GM12878 (cell line): ENCODE results near the gene CDR2L. TPM values are rescaled to one million over a fixed set of nuclear protein-coding genes. Genes with fewer than 3 reads are reported as not detected.

Experiments
- ATAC-seq: fragments of 200-7000 bp; cut with Tn5 transposase; 3 replicates; pipeline ENCODE4 v1.9.1; 2020; ENCODE audit warnings: mild to moderate bottlenecking, moderate library complexity
- BruUV-seq: library from RNA; stranded (reverse); fragments of 400-500 nt; replicated peaks from 2 replicates; lab custom pipeline; 2021; lab: Mats Ljungman, UMichigan
- CTCF ChIA-PET: fragments of 300-600 bp; sonication (Branson Sonifier 250); formaldehyde crosslinking; extraction: SDS; loops from one replicate; lab custom pipeline; 2021; ENCODE audit warnings: inconsistent platforms; lab: Yijun Ruan, JAX
- POLR2A ChIA-PET: fragments of 350-600 bp; formaldehyde crosslinking; extraction: SDS; loops from one replicate; lab custom pipeline; 2021; ENCODE audit warnings: inconsistent platforms; lab: Charles Lee
- RAD21 ChIA-PET: fragments of 300-600 bp; sonication (Branson Sonifier 250); formaldehyde crosslinking; loops from one replicate; lab custom pipeline; 2023; ENCODE audit warnings: antibody characterized with exemption; ENCODE audit not compliant: unreplicated experiment; lab: Charles Lee
- SMC1A ChIA-PET: fragments of 300-600 bp; sonication (Branson Sonifier 250); formaldehyde crosslinking; loops from one replicate; lab custom pipeline; 2023; ENCODE audit not compliant: unreplicated experiment, uncharacterized antibody; lab: Charles Lee
- DNase-seq: peaks from one replicate; pipeline ENCODE4 v3.0.0-alpha.2; 2011; ENCODE audit warnings: low read depth, low spot score
- FAIRE-seq: peaks from 3 replicates; lab custom pipeline; 2011; peaks lifted over from hg19 to GRCh38; lab: Jason Lieb, UNC
- H2AFZ ChIP-seq: 2 replicates; pipeline ENCODE4 v1.6.0; 2011; ENCODE audit warnings: low read depth, low read length, control low read depth; ENCODE audit not compliant: control insufficient read depth
- H3K27ac ChIP-seq: 2 replicates; pipeline ENCODE4 v1.5.1; 2011; ENCODE audit warnings: control low read depth; ENCODE audit not compliant: control insufficient read depth, insufficient read depth
- H3K27me3 ChIP-seq, 2 experiments: replicated peaks in 1 of 2; 2 replicates each; pipeline versions ENCODE4 v1.6.0 to v1.6.1; 2011; ENCODE audit warnings: low read length in 1 of 2; ENCODE audit not compliant: control insufficient read depth in 2 of 2, insufficient read depth in 2 of 2
- H3K36me3 ChIP-seq, 2 experiments: 2 replicates each; pipeline ENCODE4 v1.5.1; 2011; ENCODE audit warnings: low read length in 1 of 2; ENCODE audit not compliant: control insufficient read depth in 2 of 2, insufficient read depth in 2 of 2
- H3K4me1 ChIP-seq: 2 replicates; pipeline ENCODE4 v1.6.1; 2011; ENCODE audit warnings: mild to moderate bottlenecking, low read length, moderate library complexity, mixed read lengths; ENCODE audit not compliant: control insufficient read depth, insufficient read depth
- H3K4me2 ChIP-seq: 2 replicates; pipeline ENCODE4 v1.6.0; 2011; ENCODE audit warnings: control low read depth; ENCODE audit not compliant: control insufficient read depth, insufficient read depth
- H3K4me3 ChIP-seq: fragments of 200-600 bp; sonication (generic); 2 replicates; pipeline ENCODE4 v1.5.1; 2016
- H3K79me2 ChIP-seq: 2 replicates; pipeline ENCODE4 v1.6.0; 2011; ENCODE audit warnings: low read length; ENCODE audit not compliant: control insufficient read depth, insufficient read depth
- H3K9ac ChIP-seq: 2 replicates; pipeline ENCODE4 v1.8.0; 2011; ENCODE audit warnings: low read length, control low read depth, mixed read lengths; ENCODE audit not compliant: control insufficient read depth, insufficient read depth
- H3K9me3 ChIP-seq: replicated peaks from 3 replicates; pipeline ENCODE4 v1.5.1; 2011; ENCODE audit warnings: mild to moderate bottlenecking, low read length; ENCODE audit not compliant: control insufficient read depth, insufficient read depth
- H4K20me1 ChIP-seq: 2 replicates; pipeline ENCODE4 v1.6.0; 2011; ENCODE audit not compliant: control insufficient read depth, insufficient read depth
- CHD4 ChIP-seq: fragments of 200-600 bp; sonication (generic); IDR thresholded peaks from 2 replicates; pipeline ENCODE4 v1.6.1; 2016; ENCODE audit warnings: mild to moderate bottlenecking
- E2F4 ChIP-seq: IDR thresholded peaks from 2 replicates; pipeline ENCODE4 v1.6.1; 2012; ENCODE audit warnings: low read depth, low read length, improper control_type of control experiment
- EP300 ChIP-seq, 2 experiments: fragments of 150-350 bp in 1 of 2; IDR thresholded peaks; 2 replicates each; pipeline ENCODE4 v1.6.1; 2011 to 2012; ENCODE audit warnings: low read depth in 2 of 2, low read length in 2 of 2, borderline replicate concordance in 1 of 2, improper control_type of control experiment in 1 of 2, inconsistent platforms in 1 of 2; ENCODE audit not compliant: control insufficient read depth in 1 of 2
- FOXK2 ChIP-seq: fragments of 450-650 bp; IDR thresholded peaks from 2 replicates; pipeline ENCODE4 v1.6.1; 2017; ENCODE audit warnings: mild to moderate bottlenecking, moderate library complexity
- FOXM1 ChIP-seq: IDR thresholded peaks from 2 replicates; pipeline ENCODE4 v1.6.1; 2012; ENCODE audit warnings: low read depth, mild to moderate bottlenecking, inconsistent platforms, low read length, moderate library complexity
- KDM1A ChIP-seq: fragments of 200-600 bp; sonication (generic); IDR thresholded peaks from 2 replicates; pipeline ENCODE4 v1.6.1; 2016; ENCODE audit warnings: borderline replicate concordance
- MXI1 ChIP-seq: fragments of 150-350 bp; IDR thresholded peaks from 2 replicates; pipeline ENCODE4 v1.6.1; 2011; ENCODE audit warnings: low read depth, mild to moderate bottlenecking, inconsistent platforms, low read length, improper control_type of control experiment
- NFYA ChIP-seq: IDR thresholded peaks from 2 replicates; pipeline ENCODE4 v1.6.1; 2011; ENCODE audit warnings: low read depth, mild to moderate bottlenecking, low read length, improper control_type of control experiment, borderline replicate concordance
- PAX8 ChIP-seq: fragments of 450-650 bp; IDR thresholded peaks from 2 replicates; pipeline ENCODE4 v1.6.1; 2017; ENCODE audit warnings: mild to moderate bottlenecking, moderate library complexity
- PBX3 ChIP-seq: IDR thresholded peaks from 2 replicates; pipeline ENCODE4 v1.6.1; 2011; ENCODE audit warnings: mild to moderate bottlenecking, low read depth, low read length, moderate library complexity; ENCODE audit not compliant: insufficient replicate concordance
- POLR2AphosphoS2 ChIP-seq: IDR thresholded peaks from 2 replicates; pipeline ENCODE4 v1.6.1; 2011; ENCODE audit warnings: low read depth, mild to moderate bottlenecking, low read length, improper control_type of control experiment, moderate library complexity
- RUNX3 ChIP-seq: IDR thresholded peaks from 2 replicates; pipeline ENCODE4 v1.6.1; 2012; ENCODE audit warnings: low read length, inconsistent platforms
- SIN3A ChIP-seq: IDR thresholded peaks from 2 replicates; pipeline ENCODE4 v1.6.1; 2012; ENCODE audit warnings: low read depth, low read length, improper control_type of control experiment
- SMAD5 ChIP-seq: IDR thresholded peaks from 2 replicates; pipeline ENCODE4 v1.6.1; 2016; ENCODE audit warnings: antibody characterized with exemption, low read depth
- SMARCA5 ChIP-seq: fragments of 450-650 bp; IDR thresholded peaks from 2 replicates; pipeline ENCODE4 v1.6.1; 2017; ENCODE audit warnings: mild to moderate bottlenecking
- SPI1 ChIP-seq: IDR thresholded peaks from 2 replicates; pipeline ENCODE4 v1.6.1; 2011; ENCODE audit warnings: low read depth, mild to moderate bottlenecking, low read length, moderate library complexity, borderline replicate concordance; ENCODE audit not compliant: insufficient read depth
- ZSCAN29 ChIP-seq: fragments of 450-650 bp; IDR thresholded peaks from 2 replicates; pipeline ENCODE4 v1.6.1; 2017; ENCODE audit warnings: mild to moderate bottlenecking, moderate library complexity
- WGBS: methylation state at CpG from one replicate; pipeline ENCODE4 v1.1.6; 2016; ENCODE audit warnings: low lambda C conversion rate; ENCODE audit not compliant: insufficient replicate concordance, insufficient coverage; ENCODE audit errors: missing lambda C conversion rate; 5-methylcytosine and 5-hydroxymethylcytosine counted together
- in situ Hi-C: fragments of 300-500 bp; cut with MboI; formaldehyde crosslinking; loops from 9 replicates; pipeline ENCODE4 v1.14.3; 2018; ENCODE audit warnings: mixed read lengths
- intact Hi-C: fragments of 100-400 bp; cut with micrococcal nuclease; formaldehyde crosslinking; loops from one replicate; pipeline ENCODE4 v1.14.2; 2022; ENCODE audit not compliant: unreplicated experiment
- polyA plus RNA-seq, 11 experiments: library from polyadenylated mRNA; depleted of rRNA in 4 of 11; unstranded in 6 of 11; stranded (reverse) in 5 of 11; fragments of >200 nt; fragmentation: Nextera tagmentation in 4 of 11; fragmentation: Illumina TruSeq in 1 of 11; extraction: Ambion mirVana in 4 of 11; extraction: Trizol in 1 of 11; gene quantifications; 1 replicate in 1 of 11; 2 replicates in 10 of 11; pipeline versions ENCODE4 v1.2.1 to v1.2.3, GENCODE V29; 2011 to 2016; ENCODE audit warnings: inconsistent platforms in 2 of 11, missing spikeins in 2 of 11, low read depth in 1 of 11
- total RNA-seq, 4 experiments: library from RNA; depleted of rRNA in 3 of 4; stranded (reverse); fragments of >200 nt in 3 of 4; fragmentation: Illumina TruSeq in 1 of 4; extraction: Trizol in 1 of 4; gene quantifications; 2 replicates each; pipeline versions ENCODE4 v1.2.1 to v1.2.3, GENCODE V29; 2013 to 2021
- TF ChIP-seq, protein P1 (sequence below): IDR thresholded peaks from 2 replicates; pipeline ENCODE4 v1.6.1; 2012; ENCODE audit warnings: low read length, inconsistent platforms
- TF ChIP-seq, protein P2 (sequence below): fragments of 450-650 bp; IDR thresholded peaks from 2 replicates; pipeline ENCODE4 v1.6.1; 2014; ENCODE audit warnings: mild to moderate bottlenecking

CDR2L gene
- total and polyA plus RNA-seq, 10 of the 15 experiments (the other 5 are each of a cell fraction or from before 2014, with no cell fraction given) = 0.03 to 0.18 (median 0.04) TPM; not detected in 6

GRCh38 chr17:75012346-75013091 is 25.1 kb downstream of the CDR2L start, which contains the start of gene MRPL58:
TSS of gene MRPL58 (plus strand) at chr17:75012670. CDS start at chr17:75012687, 17 bp downstream.
- in situ Hi-C loops (no loop called here), intact Hi-C loops (no loop called here)
- Histone ChIP-seq H3K9ac (peak within 1 kb of the TSS; percentile 89), H3K27ac (peak within 1 kb of the TSS; percentile 67), H3K9me3 (no peaks in the 10 kb centered on the region), H3K36me3 (no peaks in the 10 kb centered on the region), H3K4me3 (peak within 1 kb of the TSS; percentile 94), H3K4me1 (peaks cover 8% of the 10 kb centered on the region), H3K27me3 (no peaks in the 10 kb centered on the region; a peak in 1 of 4 replicates), H3K79me2 (peaks cover 14% of the 10 kb centered on the region), H2AFZ (peak within 1 kb of the TSS; percentile 92), H4K20me1 (no peaks in the 10 kb centered on the region), H3K4me2 (peak within 1 kb of the TSS; percentile 99)
- WGBS = 3% methylated on average over 62 of the region's 63 CpGs
- ATAC-seq (peak; percentile 95), DNase-seq (peak; percentile 60), FAIRE-seq (peak; percentile 82)
- ChIA-PET POLR2A (interaction anchor here (0.5 to 3.5 kb wide), 17 partner anchors 15 to 1237 kb away, joined by 3 to 11 read pairs (median 3); partner anchors contain the start of genes ARMC7, ATP5PD, CDR2L and FDXR), SMC1A (interaction anchor here (1.0 to 4.8 kb wide), 15 partner anchors 17 to 192 kb away, joined by 3 to 23 read pairs (median 4); partner anchors contain the start of gene NT5C), CTCF (interaction anchor here (0.5 to 3.9 kb wide), 30 partner anchors 10 to 809 kb away, joined by 3 to 64 read pairs (median 4); partner anchors contain the start of genes ARMC7, ATP5PD, MIF4GD and SLC16A5), RAD21 (interaction anchor here (0.5 to 5.4 kb wide), 16 partner anchors 20 to 277 kb away, joined by 3 to 35 read pairs (median 4); partner anchors contain the start of genes CDR2L, HID1, MIF4GD and SLC16A5)
- no TSS peak for BruUV-seq
- TF ChIP-seq CHD4 (no peak), PAX8 (no peak), PBX3 (no peak), POLR2AphosphoS2 (no peak; the same call in 1 of the 2 replicates), SMAD5 (peak; percentile 46; the same call in 1 of the 2 replicates), MXI1 (peak; percentile 72), ZSCAN29 (no peak), SIN3A (peak; percentile 72; the same call in 1 of the 2 replicates), E2F4 (peak; percentile 64; the same call in 1 of the 2 replicates), KDM1A (no peak), NFYA (no peak), FOXM1 (no peak), FOXK2 (no peak), SMARCA5 (peak; percentile 85), RUNX3 (peak; percentile 80), SPI1 (peak; percentile 36; the same call in 1 of the 2 replicates), EP300 (IDR thresholded peaks at IDR 0.05; ENCODE audit: borderline replicate concordance in 1 of 2, control insufficient read depth in 1 of 2, low read depth in 2 of 2, low read length in 2 of 2) (no peak)
- TF ChIP-seq, protein P1, sequence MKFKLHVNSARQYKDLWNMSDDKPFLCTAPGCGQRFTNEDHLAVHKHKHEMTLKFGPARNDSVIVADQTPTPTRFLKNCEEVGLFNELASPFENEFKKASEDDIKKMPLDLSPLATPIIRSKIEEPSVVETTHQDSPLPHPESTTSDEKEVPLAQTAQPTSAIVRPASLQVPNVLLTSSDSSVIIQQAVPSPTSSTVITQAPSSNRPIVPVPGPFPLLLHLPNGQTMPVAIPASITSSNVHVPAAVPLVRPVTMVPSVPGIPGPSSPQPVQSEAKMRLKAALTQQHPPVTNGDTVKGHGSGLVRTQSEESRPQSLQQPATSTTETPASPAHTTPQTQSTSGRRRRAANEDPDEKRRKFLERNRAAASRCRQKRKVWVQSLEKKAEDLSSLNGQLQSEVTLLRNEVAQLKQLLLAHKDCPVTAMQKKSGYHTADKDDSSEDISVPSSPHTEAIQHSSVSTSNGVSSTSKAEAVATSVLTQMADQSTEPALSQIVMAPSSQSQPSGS = no peak
- TF ChIP-seq, protein P2, sequence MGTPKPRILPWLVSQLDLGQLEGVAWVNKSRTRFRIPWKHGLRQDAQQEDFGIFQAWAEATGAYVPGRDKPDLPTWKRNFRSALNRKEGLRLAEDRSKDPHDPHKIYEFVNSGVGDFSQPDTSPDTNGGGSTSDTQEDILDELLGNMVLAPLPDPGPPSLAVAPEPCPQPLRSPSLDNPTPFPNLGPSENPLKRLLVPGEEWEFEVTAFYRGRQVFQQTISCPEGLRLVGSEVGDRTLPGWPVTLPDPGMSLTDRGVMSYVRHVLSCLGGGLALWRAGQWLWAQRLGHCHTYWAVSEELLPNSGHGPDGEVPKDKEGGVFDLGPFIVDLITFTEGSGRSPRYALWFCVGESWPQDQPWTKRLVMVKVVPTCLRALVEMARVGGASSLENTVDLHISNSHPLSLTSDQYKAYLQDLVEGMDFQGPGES = peak; percentile 36; the same call in 1 of the 2 replicates
